ENCODE measurements around the gene SKOR1.

Gene SKOR1

GRCh38 chr15:67852418-67852817 is 27.1 kb downstream of the SKOR1 start:
- peaks cover 12 to 56% (median 32%) of the 10 kb centered on the region in 10 experiments for H3K4me1 ChIP-seq
- H3K27ac ChIP-seq: peak overlapping the region in 1 of 11 experiments; percentile 14; a peak in 1 of 22 replicates
- no peak overlapping the region for H3K9ac ChIP-seq

GRCh38 chr15:67853454-67853853 is 28.1 kb downstream of the SKOR1 start:
- H4K20me1 ChIP-seq: no peaks in the 10 kb centered on the region
- H3K4me2 ChIP-seq: peak overlapping the region in 1 of 11 experiments; percentile 14; a peak in 2 of 22 replicates
- no peaks in the 10 kb centered on the region for H3K27me3 ChIP-seq
- no peak overlapping the region for H3K27ac ChIP-seq
- H3K9ac ChIP-seq: no peak overlapping the region
- no peaks in the 10 kb centered on the region for H3K36me3 ChIP-seq
- no peak for TF ChIP-seq Cebpa-rat (IDR thresholded peaks at IDR 0.05)
- H3K4me3 ChIP-seq: no peak overlapping the region
- H3K4me1 ChIP-seq: peaks cover 12 to 50% (median 30%) of the 10 kb centered on the region in 10 experiments
- H3K9me3 ChIP-seq (replicated peaks in 1 of 11): peaks cover 9 to 29% (median 11%) of the 10 kb centered on the region in 11 experiments; a peak in 19 of 22 replicates

More at GRCh38 chr15:67852418-67852817, 27.1 kb downstream of the SKOR1 start:
- Histone ChIP-seq H3K9me3 (replicated peaks in 1 of 11) (peaks cover 9 to 29% (median 11%) of the 10 kb centered on the region in 11 experiments; a peak in 19 of 22 replicates), H4K20me1 (no peaks in the 10 kb centered on the region), H3K27me3 (no peaks in the 10 kb centered on the region), H3K4me3 (no peak overlapping the region), H3K36me3 (no peaks in the 10 kb centered on the region), H3K4me2 (peak overlapping the region in 6 of 11 experiments; percentile 14 to 57 (median 45); a peak in 13 of 22 replicates)
- no peak for TF ChIP-seq Cebpa-rat (IDR thresholded peaks at IDR 0.05)

DNA sequence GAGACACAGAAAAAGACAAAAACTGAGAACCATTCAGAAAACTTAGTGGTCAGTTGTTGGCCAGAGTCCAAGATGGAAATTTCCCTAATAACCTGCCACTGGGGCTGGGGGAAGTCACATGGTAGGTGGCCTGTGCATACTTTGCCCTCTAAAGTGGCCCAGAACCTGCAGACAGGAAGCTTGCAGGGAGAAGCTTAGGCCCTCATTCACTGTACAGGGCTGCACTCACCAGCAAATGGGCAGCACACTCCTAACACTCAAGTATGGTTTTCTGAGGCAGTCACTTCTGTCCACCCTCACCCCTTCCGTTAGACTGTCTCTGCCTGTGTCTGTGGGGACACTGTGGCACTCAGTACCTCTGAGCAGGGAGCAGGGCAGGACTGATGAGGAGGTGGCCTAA is 29.0 kb downstream of the SKOR1 start:
- Histone ChIP-seq H3K4me2 (no peak overlapping the region), H4K20me1 (no peaks in the 10 kb centered on the region), H3K9ac (no peak overlapping the region), H3K27ac (no peak overlapping the region), H3K36me3 (no peaks in the 10 kb centered on the region), H3K9me3 (replicated peaks in 1 of 11) (peaks cover 6 to 22% (median 8%) of the 10 kb centered on the region in 11 experiments; a peak in 19 of 22 replicates), H3K4me3 (no peak overlapping the region), H3K4me1 (peaks cover 12 to 42% (median 28%) of the 10 kb centered on the region in 10 experiments), H3K27me3 (no peaks in the 10 kb centered on the region)
- TF ChIP-seq Cebpa-rat (IDR thresholded peaks at IDR 0.05): no peak

- no peak overlapping the region for H3K27ac ChIP-seq
Measured at GRCh38 chr15:67855842-67856241, 30.5 kb downstream of the SKOR1 start.

DNA sequence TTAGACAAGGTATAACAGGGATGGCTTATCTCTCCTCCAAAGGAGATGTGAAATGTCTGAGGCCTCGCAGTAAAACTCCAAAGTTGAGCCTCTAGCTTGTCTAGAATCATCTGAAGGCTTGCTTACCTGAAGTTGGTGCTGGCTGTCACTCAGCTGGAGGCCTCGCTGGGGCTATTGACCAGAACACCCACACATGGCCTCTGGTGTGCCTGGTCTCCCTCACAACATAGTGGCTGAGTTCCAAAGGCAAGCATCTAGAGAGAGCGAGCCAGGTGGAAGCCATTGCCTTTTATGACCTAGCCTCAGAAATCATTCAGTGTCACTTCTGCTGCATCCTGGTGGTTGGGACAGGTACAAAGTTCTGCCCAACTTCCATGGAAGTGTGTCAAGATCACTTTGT is 31.9 kb downstream of the SKOR1 start:
- Histone ChIP-seq H3K4me3 (no peak overlapping the region), H3K36me3 (no peaks in the 10 kb centered on the region), H3K27me3 (no peaks in the 10 kb centered on the region), H3K27ac (no peak overlapping the region), H3K4me2 (no peak overlapping the region), H4K20me1 (no peaks in the 10 kb centered on the region), H3K9me3 (replicated peaks in 1 of 11) (peaks cover 0 to 7% (median 0%) of the 10 kb centered on the region in 11 experiments; a peak in 6 of 22 replicates), H3K9ac (no peak overlapping the region), H3K4me1 (peaks cover 7 to 40% (median 30%) of the 10 kb centered on the region in 10 experiments; a peak in 18 of 20 replicates)
- TF ChIP-seq Cebpa-rat (IDR thresholded peaks at IDR 0.05): no peak

More at GRCh38 chr15:67855842-67856241, 30.5 kb downstream of the SKOR1 start:
- no peaks in the 10 kb centered on the region for H4K20me1 ChIP-seq
- no peak for TF ChIP-seq Cebpa-rat (IDR thresholded peaks at IDR 0.05)
- no peaks in the 10 kb centered on the region for H3K27me3 ChIP-seq
- no peaks in the 10 kb centered on the region for H3K36me3 ChIP-seq
- peaks cover 0 to 19% (median 0%) of the 10 kb centered on the region in 11 experiments; a peak in 7 of 22 replicates for H3K9me3 ChIP-seq (replicated peaks in 1 of 11)
- H3K4me1 ChIP-seq: peaks cover 10 to 46% (median 33%) of the 10 kb centered on the region in 10 experiments
- peak overlapping the region in 10 of 11 experiments; percentile 4 to 78 (median 56); a peak in 16 of 22 replicates for H3K4me2 ChIP-seq
- no peak overlapping the region for H3K4me3 ChIP-seq
- H3K9ac ChIP-seq: no peak overlapping the region

DNA sequence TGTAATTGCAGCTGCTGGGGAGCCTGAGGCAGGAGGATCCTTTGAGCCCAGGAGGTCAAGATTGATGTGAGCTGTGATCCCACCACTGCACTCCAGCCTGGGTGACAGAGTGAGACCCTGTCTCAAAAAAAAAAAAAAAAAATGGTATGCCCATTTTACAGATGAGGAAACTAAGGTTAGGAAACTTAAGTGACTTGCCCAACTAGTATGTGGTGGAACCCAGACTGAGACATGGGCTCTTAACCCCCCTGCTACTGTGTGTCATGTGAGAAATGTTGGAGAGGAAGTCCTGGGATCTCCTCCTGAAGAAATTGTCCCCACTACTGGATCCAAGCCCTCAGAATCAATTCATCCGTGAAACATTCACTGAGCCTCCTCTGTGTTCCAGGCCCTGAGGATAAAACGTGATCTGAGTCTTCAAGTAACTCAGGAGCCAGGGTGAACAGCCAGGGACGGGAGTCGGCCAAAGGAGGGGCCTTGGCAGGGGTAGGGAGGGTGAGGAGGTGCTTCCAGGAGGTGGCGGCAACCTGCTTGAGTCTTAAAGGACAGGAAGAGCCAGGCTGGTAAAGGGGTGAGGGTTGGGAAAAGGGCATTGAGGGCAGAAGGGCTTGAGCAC is 34.1 kb downstream of the SKOR1 start:
- H3K4me3 ChIP-seq: no peak overlapping the region
- no peak overlapping the region for H3K9ac ChIP-seq
- no peaks in the 10 kb centered on the region for H3K27me3 ChIP-seq
- H3K4me2 ChIP-seq: peak overlapping the region; percentile 4 to 63 (median 40); a peak in 12 of 22 replicates
- H3K9me3 ChIP-seq (replicated peaks in 1 of 11): no peaks in the 10 kb centered on the region
- peaks cover 14 to 42% (median 38%) of the 10 kb centered on the region in 10 experiments for H3K4me1 ChIP-seq
- no peak overlapping the region for H3K27ac ChIP-seq
- TF ChIP-seq Cebpa-rat (IDR thresholded peaks at IDR 0.05): no peak
- no peaks in the 10 kb centered on the region for H4K20me1 ChIP-seq
- H3K36me3 ChIP-seq: no peaks in the 10 kb centered on the region

DNA sequence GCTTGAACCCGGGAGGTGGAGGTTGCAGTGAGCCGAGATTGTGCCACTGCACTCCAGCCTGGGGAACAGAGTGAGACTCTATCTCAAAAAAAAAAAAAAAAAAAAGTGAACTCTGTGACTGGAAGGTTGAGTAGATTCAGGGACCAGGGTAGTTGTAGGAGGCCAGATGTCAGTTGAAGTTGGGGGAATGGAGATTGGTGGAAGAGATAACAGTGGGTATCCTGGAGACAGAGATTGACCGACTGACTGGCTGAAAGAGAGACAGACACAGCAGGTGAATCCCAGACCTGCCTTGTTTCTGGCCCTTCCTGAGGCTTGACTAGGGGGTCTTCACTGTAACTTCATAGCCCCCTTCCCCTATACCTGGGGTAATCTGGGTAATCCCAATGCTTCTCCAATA is 36.7 kb downstream of the SKOR1 start:
- H3K4me3 ChIP-seq: no peak overlapping the region
- no peak overlapping the region for H3K4me2 ChIP-seq
- H3K9me3 ChIP-seq (replicated peaks in 1 of 11): no peaks in the 10 kb centered on the region
- H3K27me3 ChIP-seq: no peaks in the 10 kb centered on the region
- no peaks in the 10 kb centered on the region for H4K20me1 ChIP-seq
- TF ChIP-seq Cebpa-rat (IDR thresholded peaks at IDR 0.05): no peak
- no peaks in the 10 kb centered on the region for H3K36me3 ChIP-seq
- H3K27ac ChIP-seq: no peak overlapping the region
- H3K9ac ChIP-seq: no peak overlapping the region
- H3K4me1 ChIP-seq: peaks cover 14 to 27% (median 24%) of the 10 kb centered on the region in 10 experiments

DNA sequence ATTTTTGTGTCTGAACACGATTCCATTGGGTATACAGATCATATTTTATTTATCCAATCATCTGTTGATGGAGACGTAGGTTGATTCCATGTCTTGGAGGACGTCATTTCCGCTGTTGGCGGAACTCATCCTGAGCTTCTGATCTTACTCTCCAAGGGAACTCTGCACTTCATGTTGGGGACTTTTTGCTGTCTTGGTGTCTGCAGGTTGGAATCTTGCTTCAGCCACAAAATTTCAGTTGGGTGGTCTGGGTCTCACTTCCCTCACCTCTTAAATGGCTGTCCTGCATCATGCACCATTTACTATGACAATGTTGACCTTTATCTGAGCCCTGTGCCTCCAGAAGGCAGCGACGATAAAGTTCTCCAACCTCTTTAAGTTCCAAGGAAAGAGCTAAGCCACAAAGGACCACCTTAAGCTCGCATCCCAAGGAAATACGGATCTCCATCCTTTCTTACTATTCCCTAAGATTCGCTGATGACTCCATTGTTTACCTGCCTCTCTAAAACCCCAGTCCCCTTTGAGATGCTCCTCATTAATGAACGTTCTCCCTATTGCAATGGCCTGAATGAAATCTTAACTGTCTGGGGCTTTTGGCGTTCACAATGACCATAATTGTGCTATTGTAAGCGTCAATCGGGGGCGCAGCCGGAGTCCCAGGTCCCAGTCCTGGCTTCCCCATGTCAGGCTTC is 37.6 kb downstream of the SKOR1 start:
- peak overlapping the region; percentile 48 to 70 (median 63); a peak in 20 of 22 replicates for H3K9ac ChIP-seq

DNA sequence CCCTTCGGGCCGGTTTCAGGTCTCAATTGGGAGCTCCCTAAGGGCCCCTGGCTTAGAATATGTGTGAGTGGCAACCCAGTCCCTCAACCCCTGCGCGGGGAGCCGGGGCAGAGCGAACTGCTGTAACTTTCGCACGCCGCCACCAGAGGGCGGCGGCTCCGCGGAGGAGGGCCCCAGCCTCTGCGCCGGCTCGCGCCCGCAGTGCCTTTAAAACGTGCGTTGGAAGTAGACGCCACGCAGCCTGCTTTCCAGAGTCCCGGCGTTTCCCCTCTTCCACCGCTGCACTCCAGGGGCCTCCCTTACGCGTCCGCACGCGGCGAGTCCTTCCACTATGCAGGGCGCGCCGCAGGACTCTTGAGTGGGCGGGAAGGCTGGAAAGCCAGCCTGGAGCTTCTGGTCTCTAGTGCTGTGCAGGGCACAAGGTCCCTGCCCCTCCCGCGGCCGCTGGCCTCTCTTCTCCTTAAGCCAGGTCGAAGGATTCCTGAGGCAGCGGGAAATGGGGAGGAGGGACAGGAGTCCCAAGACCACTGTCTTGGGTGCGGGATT is 38.2 kb downstream of the SKOR1 start:
- Histone ChIP-seq H3K4me1 (peaks cover 14 to 27% (median 24%) of the 10 kb centered on the region in 10 experiments), H3K4me3 (peak overlapping the region; percentile 34 to 64 (median 54); a peak in 19 of 20 replicates), H3K36me3 (no peaks in the 10 kb centered on the region), H3K9ac (peak overlapping the region; percentile 48 to 70 (median 63); a peak in 21 of 22 replicates), H3K9me3 (replicated peaks in 1 of 11) (peaks cover 0 to 2% (median 2%) of the 10 kb centered on the region in 11 experiments; a peak in 5 of 22 replicates), H4K20me1 (no peaks in the 10 kb centered on the region), H3K27me3 (no peaks in the 10 kb centered on the region), H3K27ac (peak overlapping the region in 2 of 11 experiments; percentile 22 to 23; a peak in 1 of 22 replicates), H3K4me2 (peak overlapping the region; percentile 72 to 92 (median 87))
- no peak for TF ChIP-seq Cebpa-rat (IDR thresholded peaks at IDR 0.05)

More for the DNA sequence above, 37.6 kb downstream of the SKOR1 start:
- peaks cover 14 to 27% (median 24%) of the 10 kb centered on the region in 10 experiments for H3K4me1 ChIP-seq
- peak overlapping the region in 9 of 10 experiments; percentile 47 to 64 (median 54); a peak in 13 of 20 replicates for H3K4me3 ChIP-seq
- no peaks in the 10 kb centered on the region for H4K20me1 ChIP-seq
- peak overlapping the region; percentile 72 to 92 (median 87) for H3K4me2 ChIP-seq
- no peaks in the 10 kb centered on the region for H3K27me3 ChIP-seq
- no peaks in the 10 kb centered on the region for H3K9me3 ChIP-seq (replicated peaks in 1 of 11)
- no peak for TF ChIP-seq Cebpa-rat (IDR thresholded peaks at IDR 0.05)
- no peaks in the 10 kb centered on the region for H3K36me3 ChIP-seq
- H3K27ac ChIP-seq: no peak overlapping the region
